ENCODE data around the gene PCDH9.

DNA sequence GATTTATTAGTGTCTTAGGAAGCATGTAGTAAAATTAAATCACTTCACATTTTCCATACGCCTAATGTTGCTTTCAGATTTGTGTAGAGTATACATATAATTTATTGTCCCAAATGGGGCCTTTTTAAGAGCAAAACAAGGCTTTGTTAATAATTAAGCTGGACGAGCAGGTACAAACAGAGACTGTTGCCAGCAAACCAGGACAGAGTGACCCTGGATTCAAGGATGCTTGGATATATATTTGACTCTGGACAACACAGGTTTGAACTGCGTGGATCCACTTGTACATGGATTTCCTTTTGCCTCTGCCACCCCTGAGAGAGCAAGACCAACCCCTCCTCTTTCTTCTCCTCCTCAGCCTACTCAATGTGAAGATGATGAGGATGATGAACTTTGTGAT lies 454.9 kb downstream of the PCDH9 start:
- TF ChIP-seq, protein P1, sequence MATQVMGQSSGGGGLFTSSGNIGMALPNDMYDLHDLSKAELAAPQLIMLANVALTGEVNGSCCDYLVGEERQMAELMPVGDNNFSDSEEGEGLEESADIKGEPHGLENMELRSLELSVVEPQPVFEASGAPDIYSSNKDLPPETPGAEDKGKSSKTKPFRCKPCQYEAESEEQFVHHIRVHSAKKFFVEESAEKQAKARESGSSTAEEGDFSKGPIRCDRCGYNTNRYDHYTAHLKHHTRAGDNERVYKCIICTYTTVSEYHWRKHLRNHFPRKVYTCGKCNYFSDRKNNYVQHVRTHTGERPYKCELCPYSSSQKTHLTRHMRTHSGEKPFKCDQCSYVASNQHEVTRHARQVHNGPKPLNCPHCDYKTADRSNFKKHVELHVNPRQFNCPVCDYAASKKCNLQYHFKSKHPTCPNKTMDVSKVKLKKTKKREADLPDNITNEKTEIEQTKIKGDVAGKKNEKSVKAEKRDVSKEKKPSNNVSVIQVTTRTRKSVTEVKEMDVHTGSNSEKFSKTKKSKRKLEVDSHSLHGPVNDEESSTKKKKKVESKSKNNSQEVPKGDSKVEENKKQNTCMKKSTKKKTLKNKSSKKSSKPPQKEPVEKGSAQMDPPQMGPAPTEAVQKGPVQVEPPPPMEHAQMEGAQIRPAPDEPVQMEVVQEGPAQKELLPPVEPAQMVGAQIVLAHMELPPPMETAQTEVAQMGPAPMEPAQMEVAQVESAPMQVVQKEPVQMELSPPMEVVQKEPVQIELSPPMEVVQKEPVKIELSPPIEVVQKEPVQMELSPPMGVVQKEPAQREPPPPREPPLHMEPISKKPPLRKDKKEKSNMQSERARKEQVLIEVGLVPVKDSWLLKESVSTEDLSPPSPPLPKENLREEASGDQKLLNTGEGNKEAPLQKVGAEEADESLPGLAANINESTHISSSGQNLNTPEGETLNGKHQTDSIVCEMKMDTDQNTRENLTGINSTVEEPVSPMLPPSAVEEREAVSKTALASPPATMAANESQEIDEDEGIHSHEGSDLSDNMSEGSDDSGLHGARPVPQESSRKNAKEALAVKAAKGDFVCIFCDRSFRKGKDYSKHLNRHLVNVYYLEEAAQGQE (IDR thresholded peaks at IDR 0.05; ENCODE audit: insufficient read depth in 1 of 2, low read depth in 2 of 2, low read length in 2 of 2): no peak
- TF ChIP-seq POLR2AphosphoS5 (IDR thresholded peaks at IDR 0.05; ENCODE audit: low read depth, low read length): no peak
